G401 (cell line): Measurements from ENCODE around the gene USP9X. TPM values are rescaled to one million over a fixed set of nuclear protein-coding genes. Genes with fewer than 3 reads are reported as not detected.
"Not testable (repeated sequence)": the region's sequence is repeated elsewhere in the genome, so short reads cannot be mapped to it uniquely, and the experiment has no call there.

Source experiments
- DNase-seq: peaks from one replicate; pipeline ENCODE4 v3.0.0-alpha.2; 2015; ENCODE audit warnings: low spot score
- in situ Hi-C: cut with HindIII; loops from 2 replicates; pipeline ENCODE4 v1.10.0; 2016; ENCODE audit warnings: low sequenced_read_pairs, mixed read lengths
- total RNA-seq: library from RNA; depleted of rRNA; stranded (reverse); fragments of >200 nt; shearing (Covaris generic); gene quantifications from 2 replicates; pipeline ENCODE4 v1.2.3, GENCODE V29; 2014; rRNA removed

USP9X gene
- total RNA-seq, 1 experiment from 2014 or later = 27.6 TPM

DNA sequence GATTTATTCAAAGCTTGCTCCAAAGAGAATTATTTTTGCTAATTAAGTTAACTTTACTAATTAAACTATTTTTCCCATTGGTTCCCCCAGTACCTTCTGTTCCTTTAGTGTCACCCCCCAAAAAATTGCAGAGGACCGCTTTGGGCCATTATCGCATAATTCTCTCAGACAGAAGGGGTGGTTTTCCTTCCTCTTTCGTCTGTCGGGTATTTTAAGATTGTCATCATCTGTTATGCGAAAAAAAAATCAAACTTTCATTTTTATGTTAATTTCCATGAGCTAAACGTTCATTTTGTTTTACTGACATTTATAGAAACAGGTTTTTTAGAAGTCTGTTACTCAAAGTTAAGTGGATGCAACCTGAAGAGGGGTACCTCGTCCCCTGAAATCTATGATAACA lies 172.6 kb downstream of the USP9X start:
- in situ Hi-C loops = no loop called here
- no peak for DNase-seq

DNA sequence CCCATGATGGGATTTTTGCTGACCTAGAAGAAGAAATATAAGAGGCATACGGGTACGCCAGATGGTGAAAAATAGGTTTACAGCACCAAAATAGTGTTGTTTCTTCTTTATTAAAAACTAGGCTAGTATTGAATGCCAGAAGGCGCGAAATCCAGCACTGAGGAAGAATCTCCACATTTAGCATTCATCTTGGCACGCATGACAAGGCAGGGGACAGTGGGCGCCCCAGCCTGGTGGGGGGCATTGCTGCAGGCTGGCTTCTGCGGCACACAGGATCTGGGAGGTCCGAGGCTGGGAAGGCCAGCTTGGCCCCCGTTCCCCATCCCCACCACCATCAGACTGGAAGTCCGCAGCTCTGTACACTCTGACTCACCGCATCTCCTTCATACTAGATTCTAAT lies 173.0 kb downstream of the USP9X start:
- in situ Hi-C loops = no loop called here
- DNase-seq = no peak

DNA sequence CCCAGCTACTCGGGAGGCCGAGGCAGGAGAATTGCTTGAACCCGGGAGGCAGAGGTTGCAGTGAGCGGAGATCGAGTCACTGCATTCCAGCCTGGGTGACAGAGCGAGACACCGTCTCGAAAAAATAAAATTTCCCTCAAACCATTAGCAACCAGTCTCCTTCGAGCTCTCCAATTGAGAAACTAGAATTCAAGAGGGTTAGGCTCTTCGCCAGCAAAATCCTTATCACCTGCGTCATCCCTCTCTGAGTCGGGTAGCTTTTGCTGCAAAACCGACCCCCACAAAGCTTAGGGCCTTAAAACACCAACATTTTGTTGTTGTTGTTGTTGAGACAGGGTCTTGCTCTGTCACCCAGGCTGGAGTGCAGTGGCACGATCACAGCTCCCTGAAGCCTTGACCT lies 173.6 kb downstream of the USP9X start:
- in situ Hi-C loops = no loop called here
- DNase-seq = no peak

DNA sequence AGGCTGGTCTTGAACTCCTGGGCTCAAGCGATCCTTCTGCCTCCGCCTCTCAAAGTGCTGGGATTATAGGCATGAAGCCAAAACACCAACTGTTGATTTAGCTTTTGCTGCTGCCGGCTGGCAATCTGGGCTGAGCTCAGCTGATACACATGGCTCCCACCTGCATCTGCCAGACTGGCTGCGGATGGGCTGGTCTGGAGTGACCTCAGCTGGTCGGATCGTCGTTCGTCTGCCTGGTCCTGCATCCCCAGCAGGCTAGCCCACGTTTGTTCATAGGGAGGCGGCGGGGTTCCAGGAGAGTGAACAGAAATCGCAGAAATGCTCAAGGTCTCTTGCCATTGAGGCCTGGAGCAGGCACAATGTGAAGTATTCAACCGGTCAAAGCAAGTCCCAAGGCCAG lies 174.3 kb downstream of the USP9X start:
- no peak for DNase-seq
- in situ Hi-C loops = no loop called here

DNA sequence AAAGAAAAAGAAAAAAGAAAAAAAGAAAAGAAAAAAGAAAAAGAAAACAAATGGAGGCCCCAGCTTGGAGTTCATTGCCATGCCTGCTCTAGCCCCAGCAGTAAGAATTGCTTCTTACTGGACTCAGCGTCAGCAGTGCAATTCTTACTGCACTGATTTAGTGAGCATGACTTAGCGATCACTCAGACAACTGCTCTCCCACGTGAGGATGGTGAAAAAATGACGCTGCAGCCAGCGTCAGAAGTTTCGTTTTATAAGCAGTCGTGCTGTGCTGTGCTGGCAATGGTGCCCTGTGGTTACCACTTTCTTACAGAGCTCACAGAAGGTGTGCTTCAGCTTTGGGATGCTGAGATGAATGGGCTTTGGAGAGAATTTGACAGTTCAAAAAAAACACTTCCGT lies 180.4 kb downstream of the USP9X start:
- in situ Hi-C loops = no loop called here
- DNase-seq = peak; percentile 9

DNA sequence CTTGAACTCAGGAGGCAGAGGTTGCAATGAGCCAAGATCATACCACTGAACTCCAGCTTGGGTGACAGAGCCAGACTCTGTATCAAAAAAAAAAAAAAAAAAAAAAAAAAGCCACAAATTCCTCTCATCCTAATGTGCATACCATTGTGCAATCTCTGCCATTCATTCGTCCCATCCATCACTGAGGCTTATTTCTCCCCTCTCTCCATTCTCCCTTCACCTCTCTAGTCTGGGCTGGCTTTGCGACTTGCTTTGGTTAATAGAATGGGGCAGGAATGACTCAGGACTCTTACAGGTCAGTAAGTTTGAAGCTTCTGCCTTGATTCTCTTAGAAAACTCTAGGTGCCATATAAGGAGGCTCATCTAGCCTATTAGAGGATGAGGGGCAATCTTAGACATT lies 188.4 kb downstream of the USP9X start:
- in situ Hi-C loops = no loop called here
- DNase-seq = peak; percentile 3

DNA sequence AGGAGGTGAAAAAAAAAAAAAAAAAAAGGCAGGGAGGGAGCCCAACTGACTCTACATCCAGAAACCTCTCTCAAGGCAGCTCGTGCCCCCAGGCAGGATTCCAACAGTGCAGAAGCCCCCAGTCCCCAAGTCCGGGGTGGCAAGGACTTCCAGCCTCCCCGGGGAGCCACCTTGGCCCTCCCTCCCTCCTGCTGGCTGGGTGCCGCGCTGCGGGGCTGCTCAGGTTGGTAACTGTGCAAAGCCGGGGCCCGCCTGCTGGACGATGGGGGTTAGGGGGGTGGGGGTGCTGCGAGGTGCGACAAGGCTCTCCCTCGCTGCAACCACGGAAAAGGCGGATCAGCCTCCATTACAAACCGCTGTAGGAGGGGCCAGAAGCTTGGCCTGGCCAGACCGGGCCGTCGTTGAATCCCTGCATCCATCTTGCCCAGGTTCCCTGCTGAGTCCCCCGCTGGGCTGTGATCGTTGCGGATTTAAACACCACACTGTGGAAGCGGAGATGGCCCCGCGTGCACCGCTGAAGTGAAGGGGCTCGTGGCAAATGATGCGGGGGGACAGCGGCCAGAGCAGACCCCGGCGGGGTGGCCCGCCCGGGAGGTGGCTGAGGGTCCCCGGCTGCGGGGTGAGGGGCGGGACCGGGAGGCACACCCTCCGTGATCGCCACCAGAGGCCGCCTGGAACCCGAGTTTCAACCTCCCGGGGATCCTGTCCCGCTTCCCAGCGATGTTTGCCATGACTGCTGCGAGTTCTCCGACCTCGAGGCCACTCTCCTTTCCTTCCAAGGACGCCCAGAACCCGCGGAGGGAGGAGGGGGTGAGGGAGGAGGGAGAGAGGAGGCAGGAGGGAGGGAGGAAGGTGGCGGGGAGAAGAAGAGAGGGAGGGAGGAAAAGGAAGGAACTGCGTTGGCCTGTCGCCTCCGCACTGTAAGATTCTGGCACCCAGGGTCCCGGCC lies 190.7 kb downstream of the USP9X start:
- in situ Hi-C loops = no loop called here
- DNase-seq = peak; percentile 73

DNA sequence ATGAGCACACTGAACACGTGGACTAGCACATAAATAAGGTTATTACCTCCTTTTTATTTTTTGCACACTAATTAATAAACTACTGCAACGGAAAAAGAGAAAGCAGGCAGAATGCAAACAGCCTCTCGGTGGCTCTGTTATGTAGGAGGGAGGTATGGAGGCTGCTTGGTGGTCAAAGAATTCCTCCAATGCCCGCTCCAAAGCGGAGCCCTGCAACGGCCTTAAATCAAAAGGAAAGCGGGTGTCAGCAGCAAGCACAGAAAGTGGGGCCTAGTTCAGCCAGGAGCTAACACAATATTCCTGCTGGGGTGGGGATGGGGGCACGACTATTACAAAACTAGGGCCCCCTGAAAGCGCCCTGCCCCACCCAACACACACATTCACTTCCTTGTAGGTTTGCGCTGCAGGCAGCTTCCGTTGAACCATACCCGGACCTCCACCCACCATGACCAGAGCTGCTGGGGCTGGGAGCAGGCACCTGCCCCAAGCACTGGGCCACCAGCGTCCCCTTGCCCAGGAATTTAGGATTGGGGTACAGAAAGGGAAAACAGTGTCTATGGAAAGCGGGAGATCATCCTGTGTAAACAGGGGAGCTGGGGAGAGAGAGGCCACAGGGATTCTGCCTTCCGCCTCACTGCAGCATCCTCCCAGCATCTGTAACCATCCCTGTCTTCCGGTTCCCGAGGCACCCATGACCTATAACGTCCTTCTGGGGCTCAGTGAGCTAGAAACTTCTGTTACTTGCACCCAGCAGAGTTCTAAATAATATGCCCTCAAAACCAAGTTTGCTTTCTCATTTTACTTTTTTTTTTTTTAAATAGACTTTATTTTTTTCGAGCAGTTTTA lies 191.6 kb downstream of the USP9X start:
- in situ Hi-C loops = no loop called here
- peak; percentile 3 for DNase-seq

DNA sequence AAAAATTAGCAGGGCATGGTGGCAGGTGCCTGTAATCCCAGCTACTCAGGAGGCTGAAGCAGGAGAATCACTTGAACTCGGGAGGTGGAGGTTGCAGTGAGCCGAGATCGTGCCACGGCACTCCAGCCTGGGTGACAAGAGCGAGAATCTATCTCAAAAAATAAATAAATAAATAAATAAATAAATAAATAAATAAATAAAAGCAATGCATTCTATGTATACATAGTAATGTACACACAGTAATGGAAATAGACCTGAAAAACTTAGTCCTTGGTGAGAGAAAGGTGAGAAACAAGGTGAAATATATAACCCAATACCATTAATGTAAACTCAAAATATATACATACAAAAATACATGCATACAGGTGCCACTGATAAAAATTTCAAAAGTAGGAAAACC lies 197.1 kb downstream of the USP9X start:
- in situ Hi-C loops = not testable (repeated sequence)

DNA sequence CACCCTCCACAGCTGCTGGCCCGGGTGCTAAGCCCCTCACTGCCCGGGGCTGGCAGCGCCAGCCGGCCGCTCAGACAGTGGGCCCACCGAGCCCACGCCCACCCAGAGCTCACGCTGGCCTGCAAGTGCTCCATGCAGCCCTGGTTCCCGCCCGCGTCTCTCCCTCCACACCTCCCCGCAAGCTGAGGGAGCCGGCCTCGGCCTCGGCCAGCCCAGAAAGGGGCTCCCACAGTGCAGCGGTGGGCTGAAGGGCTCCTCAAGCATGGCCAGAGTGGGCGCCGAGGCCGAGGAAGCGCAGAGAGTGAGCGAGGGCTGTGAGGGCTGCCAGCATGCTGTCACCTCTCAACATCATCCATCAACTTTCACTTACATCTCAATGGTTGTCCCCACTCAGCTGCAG lies 200.7 kb downstream of the USP9X start:
- in situ Hi-C loops = not testable (repeated sequence)

More for the DNA sequence above, 197.1 kb downstream of the USP9X start:
- not testable (repeated sequence) for DNase-seq

More for the DNA sequence above, 200.7 kb downstream of the USP9X start:
- not testable (repeated sequence) for DNase-seq

Other genes starting within 250 kb of the USP9X start
- gene DDX3X, start 248.7 kb downstream of the USP9X start, total RNA-seq = 98.1 and 156 TPM in 2 replicates